Effector CD8-positive, alpha-beta T cell (primary cell): ENCODE results near the gene EFCAB12.
A peak's percentile ranks its signal among the peaks of the same experiment; 100 is the strongest.
"Not testable (repeated sequence)": the region's sequence is repeated elsewhere in the genome, so short reads cannot be mapped to it uniquely, and the experiment has no call there.

Experiments
- DNase-seq: peaks from one replicate; lab custom pipeline; 2025; lab: John Stamatoyannopoulos, UW

Gene EFCAB12

GRCh38 chr3:129392106-129392887 is 36.1 kb downstream of the EFCAB12 start:
- not testable (repeated sequence) for DNase-seq

- not testable (repeated sequence) for DNase-seq
Observed at GRCh38 chr3:129391583-129391982, 36.9 kb downstream of the EFCAB12 start.

DNA sequence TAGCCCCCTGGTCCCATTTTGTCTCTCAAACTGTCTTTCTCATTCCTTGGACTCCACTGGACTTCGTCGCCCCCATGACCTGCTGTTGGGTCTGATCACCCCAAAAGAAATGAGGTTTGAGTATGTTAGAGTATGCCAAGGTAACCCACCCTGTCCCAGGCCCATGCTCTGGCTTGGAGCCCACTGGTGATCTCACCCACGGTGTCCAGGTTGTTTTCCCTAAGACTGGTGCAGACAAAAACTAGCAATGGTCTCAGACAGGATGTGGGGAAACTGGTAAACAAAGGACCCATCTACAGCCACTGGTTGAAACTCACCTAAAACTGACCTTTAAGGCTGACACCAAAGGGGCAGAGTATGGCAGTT is 38.9 kb downstream of the EFCAB12 start:
- no peak for DNase-seq

GRCh38 chr3:129388791-129389571 is 39.5 kb downstream of the EFCAB12 start:
- DNase-seq, result not testable (repeated sequence)

GRCh38 chr3:129387487-129387886 is 40.9 kb downstream of the EFCAB12 start:
- no peak for DNase-seq

- no peak for DNase-seq
Observed at GRCh38 chr3:129386984-129387383, 41.5 kb downstream of the EFCAB12 start.

DNA sequence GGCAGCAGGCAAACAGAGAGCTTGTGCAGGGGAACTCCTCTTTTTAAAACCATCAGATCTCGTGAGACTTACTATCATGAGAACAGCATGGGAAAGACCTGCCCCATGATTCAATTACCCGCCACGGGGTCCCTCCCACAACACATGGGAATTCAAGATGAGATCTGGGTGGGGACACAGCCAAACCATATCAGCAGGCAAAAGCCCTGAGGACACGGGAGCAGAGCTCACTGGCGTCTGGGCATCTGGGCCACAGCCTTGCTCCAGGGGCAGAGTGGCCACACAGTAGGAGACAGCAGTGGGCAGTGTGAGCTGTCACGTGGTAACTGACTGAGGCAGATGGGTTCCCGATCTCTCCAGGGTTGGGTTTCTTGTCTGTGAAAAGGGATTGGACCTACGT is 42.9 kb downstream of the EFCAB12 start:
- not testable (repeated sequence) for DNase-seq

DNA sequence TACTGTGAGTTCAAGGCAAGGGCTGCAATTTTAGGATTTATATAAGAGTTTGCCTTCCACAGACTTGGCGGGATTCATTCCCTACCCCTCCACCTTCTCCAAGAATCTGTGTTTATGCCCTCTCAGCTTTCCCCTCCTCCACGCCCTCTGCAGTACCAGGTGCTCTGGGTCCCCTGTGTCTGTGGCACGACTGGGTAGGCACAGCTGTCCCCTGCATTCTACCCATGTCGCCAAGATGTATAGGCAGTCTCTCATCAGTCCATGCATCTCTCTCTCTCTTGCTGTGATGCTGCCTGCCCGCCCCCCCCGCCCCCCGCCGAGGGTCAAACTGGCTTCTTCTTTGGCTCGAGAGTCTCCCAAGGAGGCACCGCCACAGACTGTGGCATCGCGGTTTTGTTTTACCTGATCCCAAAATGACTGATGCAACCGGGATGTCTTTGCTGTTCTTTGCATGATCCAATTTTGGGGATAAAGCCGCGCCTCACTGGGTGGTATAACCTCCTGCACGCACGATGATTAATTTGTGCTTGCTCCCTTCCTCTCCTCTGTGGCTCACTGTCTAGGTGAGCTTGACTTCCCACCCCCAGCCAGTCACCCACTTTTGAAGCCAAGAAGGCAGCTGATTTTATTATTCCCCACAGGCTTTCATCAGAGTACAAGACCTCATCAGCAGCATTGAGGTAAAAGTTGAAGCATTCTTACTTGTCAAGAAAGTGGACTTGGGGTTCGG is 43.7 kb downstream of the EFCAB12 start:
- DNase-seq, result no peak

DNA sequence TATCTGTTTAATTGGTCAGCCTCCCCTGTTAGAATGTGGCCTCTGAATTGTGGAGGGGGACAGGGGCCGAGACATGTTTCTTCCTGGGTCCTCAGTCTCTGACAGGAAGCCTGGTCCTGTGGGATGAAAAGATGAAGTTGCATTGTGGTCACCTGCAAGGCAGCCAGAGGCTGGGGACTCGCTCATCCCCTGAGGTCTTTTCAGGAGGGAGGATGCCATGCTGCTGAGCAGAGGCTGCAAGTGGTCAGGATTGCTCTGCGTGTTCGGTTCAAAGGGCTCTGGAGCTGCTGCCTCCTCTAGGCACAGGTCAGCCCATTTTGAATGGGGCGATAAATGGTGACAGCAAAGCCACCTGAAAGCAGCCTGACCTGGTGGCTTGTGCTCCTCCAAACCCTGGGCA is 44.3 kb downstream of the EFCAB12 start:
- DNase-seq, result not testable (repeated sequence)

DNA sequence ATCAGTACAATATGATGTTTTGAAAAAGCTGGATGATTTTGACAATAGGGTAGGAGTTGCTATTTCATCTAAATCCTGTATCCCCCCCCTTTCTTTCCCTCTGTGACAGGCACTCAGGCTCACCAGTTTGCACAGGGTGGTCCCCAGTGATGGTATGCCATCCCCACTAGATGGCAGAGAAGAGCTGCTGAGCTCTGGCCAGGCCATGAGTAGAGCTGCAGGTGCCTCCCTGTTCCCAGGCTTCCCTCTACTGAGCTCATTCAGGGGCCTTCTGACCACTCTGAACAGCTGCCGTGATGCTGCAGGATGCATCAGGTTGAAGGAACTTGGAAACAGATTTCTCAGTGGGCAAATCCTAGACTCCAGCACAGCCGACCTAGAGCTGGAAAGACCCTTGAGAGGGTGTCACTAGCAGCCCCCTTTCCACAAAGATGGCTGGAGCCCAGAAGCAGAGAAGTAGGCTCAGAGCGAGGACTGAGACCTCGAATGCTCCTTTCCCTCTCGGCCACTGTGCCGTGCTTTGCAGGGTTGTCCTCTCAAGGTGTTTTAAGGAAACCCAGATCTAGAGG is 45.1 kb downstream of the EFCAB12 start:
- DNase-seq, result peak; percentile 10

DNA sequence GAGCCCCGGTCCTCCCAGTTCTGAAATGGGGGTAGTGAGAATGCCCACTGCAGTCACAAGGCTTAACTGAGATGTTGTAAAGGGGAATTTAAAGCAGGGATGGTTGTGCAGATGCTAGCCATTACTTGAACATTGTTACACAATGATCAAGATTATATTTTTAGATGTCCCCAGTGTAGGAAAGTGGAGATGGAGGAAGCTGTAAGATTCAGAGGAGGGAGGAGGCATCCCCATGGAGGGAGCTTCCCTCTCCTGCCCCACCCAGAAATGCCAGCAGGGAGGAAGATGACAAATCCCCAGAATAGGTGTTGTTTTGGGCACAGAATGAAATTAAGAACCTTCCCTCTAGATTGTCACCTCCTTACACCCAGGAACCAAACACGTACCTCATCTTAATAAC is 46.1 kb downstream of the EFCAB12 start:
- DNase-seq, result no peak

DNA sequence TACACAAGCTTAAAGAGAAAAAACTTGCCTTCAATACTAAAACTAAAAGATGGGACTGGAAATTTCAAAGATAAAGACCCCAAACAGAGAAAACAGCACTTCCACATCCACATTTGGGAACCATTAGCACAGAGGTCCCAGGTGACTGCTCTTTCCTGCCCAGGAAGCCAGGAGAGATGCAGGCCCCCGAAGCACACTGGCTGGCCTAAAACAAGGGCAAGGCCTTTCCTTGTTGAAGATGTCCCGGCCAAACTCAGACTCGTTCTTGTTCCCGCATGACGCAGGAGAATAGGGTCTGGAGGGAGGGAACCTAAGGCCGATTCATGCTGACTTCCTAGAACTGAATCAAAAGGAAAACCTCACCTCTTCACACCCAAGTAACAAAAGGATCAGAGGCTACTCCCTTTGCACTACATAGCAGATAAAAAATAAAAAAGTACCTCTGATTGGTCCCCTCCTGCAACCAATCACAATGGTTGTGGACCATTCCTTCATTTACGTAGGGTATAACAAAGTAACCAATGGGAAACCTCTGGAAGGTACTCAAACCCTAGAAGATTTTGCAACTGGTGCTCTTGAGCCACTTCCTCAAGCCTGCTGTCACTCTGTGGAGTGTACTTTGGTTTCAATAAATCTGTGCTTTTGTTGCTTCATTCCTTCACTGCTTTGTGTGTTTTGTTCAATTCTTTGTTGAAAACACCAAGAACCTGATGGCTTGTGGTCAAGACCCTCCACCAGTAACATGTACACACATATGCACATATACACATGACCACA is 48.7 kb downstream of the EFCAB12 start:
- DNase-seq, result no peak

DNA sequence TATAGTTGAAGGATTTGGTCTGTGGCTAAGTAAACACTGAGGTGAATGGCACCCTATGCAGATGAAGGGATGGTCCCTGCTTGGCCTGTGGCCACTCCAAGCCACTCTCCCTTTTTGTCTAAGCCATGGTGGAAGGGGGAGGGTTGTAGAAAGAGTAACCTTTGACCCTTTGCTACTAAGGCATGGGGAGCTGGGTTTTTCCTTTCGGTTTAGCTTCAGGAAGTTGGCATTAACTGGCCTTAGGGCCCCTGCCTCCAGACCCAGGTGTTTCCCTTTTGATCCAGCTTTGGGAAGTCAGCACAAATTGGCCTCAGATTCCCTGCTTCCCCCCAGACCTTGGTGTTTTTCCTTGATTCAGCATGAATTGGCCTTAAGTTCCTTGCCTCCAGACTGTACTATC is 49.5 kb downstream of the EFCAB12 start:
- DNase-seq, result no peak

DNA sequence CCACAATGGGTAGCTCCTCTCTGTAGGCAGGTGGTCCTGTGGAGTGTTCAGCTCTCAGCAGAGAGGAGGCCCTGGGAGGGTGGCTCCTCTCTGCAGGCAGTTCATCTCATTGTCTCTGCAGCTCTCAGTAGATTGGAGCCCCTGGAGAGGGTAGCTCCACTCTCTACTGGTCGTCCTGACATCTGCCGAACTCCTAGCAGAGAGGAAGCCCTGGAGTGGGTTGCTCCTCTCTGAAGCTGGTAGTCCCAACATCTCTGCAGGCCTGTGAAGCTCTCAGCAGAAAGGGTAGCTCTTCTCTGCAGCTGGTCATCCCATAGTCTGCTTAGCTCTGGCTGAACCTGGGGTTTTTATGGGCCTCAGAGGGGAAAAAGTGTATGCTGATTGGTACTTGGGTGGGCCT is 50.8 kb downstream of the EFCAB12 start:
- DNase-seq, result no peak

DNA sequence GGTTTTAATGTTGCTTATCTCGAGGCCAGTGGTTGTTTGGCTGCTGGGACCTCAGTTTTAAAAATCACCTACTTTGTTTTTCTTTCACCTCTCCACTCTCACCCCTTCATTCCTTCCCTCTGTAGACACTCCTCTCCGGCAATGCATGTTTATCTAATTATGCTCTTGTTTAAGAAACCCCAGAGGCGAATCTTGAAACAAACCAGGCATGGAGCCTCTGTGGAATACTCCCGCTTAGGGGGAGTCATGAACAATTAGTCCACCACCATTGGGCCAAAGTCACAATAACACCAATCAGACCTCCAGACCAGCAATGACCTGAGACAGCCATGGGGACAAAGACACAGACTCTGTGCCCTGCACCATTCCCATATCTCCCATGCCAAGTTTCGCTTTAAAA is 53.3 kb downstream of the EFCAB12 start:
- no peak for DNase-seq

GRCh38 chr3:129371041-129371826 is 57.2 kb downstream of the EFCAB12 start:
- no peak for DNase-seq

DNA sequence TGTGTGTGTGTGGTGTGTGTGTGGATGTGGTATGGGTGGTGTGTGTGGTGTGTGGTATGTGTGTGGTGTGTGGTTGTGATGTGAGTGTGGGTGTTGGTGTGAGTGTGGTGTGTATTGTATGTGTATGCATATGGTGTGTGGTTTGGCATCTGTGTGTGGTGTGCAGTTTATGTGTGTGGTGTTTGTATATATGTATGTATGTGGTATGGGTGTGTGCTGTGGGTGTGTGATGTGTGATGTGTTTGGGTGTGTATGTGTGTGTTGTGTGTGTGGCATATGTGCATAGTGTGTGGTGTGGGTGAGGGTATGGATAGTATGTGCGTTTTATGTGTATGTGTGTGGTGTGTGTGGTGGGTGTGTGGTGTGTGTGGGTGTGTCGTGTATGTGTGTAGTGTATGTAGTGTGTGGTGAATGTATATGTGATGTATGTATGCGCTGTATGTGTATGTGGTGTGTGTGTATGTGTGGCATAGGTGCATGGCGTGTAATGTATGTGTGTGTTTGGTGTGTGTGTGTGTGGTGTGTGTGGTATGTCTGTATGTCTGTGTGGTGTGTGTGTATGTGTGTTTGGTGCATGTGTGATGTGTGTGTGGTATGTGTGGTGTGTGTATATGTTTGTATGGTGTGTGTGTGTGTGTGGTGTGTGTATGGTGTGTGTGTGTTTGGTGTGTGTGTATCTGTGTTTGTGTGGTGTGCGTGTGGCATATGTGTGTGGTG is 58.0 kb downstream of the EFCAB12 start:
- DNase-seq, result no peak

- no peak for DNase-seq
Observed at GRCh38 chr3:129369711-129370110, 58.7 kb downstream of the EFCAB12 start.

DNA sequence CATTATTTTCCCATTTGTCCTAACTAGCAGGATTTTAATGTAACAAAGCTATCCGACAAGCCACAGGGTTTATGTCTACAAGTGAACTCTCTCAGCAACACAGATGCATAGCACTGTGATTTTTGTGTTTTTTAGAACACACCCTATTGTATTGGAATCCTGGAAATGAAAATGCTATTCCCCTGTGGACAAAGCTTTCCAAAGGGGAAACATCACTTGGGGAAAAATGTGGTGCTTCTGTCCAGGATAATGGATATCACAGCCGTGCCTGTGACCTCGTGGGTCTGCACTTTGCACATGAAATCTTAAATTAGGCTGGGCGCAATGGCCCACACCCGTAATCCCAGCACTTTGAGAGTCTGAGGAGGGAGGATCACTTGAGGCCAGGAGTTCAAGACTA is 60.6 kb downstream of the EFCAB12 start:
- no peak for DNase-seq

- no peak for DNase-seq
Observed at GRCh38 chr3:129366312-129366831, 62.1 kb downstream of the EFCAB12 start.
